Stomach smooth muscle (tissue), 2 donors: ENCODE measurements around the gene ZBTB16.

Experiments
- H3K27ac ChIP-seq: one replicate; pipeline ENCODE4 v1.7.0; 2013; ENCODE audit warnings: mild to moderate bottlenecking, low read length, inconsistent platforms
- H3K27me3 ChIP-seq, 2 donors: one replicate each; pipeline ENCODE4 v1.7.0; 2013; ENCODE audit warnings: low read length in 2 of 2; ENCODE audit not compliant: insufficient read depth in 2 of 2, control insufficient read depth in 1 of 2
- H3K36me3 ChIP-seq, 2 donors: one replicate each; pipeline ENCODE4 v1.7.0; 2013; ENCODE audit warnings: low read length in 2 of 2; ENCODE audit not compliant: control insufficient read depth in 2 of 2, insufficient read depth in 2 of 2
- H3K4me1 ChIP-seq: one replicate; pipeline ENCODE4 v1.7.0; 2013; ENCODE audit warnings: low read length; ENCODE audit not compliant: control insufficient read depth, insufficient read depth
- H3K4me3 ChIP-seq, 2 donors: one replicate each; pipeline ENCODE4 v1.7.0; 2013; ENCODE audit warnings: low read length in 2 of 2
- H3K9ac ChIP-seq, 2 donors: one replicate each; pipeline ENCODE4 v1.7.0; 2013; ENCODE audit warnings: low read length in 2 of 2, mild to moderate bottlenecking in 1 of 2
- H3K9me3 ChIP-seq, 2 donors: one replicate each; pipeline ENCODE4 v1.7.0; 2013; ENCODE audit warnings: low read length in 2 of 2; ENCODE audit not compliant: control insufficient read depth in 2 of 2
- donor health status: healthy.
- donor health status: Pancreatic carcinoma.

Gene ZBTB16

DNA sequence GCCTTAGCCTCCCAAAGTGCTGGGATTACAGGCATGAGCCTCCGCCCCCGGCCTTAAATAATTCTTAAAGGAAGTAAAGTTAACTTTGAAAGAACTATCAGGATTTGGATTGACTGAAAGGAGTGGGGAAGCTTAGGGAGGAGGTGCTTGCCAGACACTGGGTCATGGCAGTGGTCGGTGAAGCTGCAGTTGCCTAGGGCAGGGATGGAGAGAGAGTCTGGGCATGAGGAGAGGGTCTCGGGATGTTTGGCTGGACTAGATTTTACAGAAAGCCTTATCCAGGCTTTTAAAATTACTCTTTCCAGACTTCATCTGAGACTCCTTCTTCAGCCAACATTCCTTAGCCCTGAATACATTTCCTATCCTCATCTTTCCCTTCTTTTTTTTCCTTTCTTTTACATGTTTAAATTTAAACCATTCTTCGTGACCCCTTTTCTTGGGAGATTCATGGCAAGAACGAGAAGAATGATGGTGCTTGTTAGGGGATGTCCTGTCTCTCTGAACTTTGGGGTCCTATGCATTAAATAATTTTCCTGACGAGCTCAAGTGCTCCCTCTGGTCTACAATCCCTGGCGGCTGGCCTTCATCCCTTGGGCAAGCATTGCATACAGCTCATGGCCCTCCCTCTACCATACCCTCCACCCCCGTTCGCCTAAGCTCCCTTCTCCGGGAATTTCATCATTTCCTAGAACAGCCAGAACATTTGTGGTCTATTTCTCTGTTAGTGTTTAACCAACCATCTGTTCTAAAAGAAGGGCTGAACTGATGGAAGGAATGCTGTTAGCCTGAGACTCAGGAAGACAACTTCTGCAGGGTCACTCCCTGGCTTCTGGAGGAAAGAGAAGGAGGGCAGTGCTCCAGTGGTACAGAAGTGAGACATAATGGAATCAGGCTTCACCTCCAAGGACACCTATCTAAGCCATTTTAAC is 236.4 kb downstream of the ZBTB16 start, which contains the start of gene NNMT:
TSS of gene NNMT (plus strand) at position 724 of the 929 bp plus-strand sequence. CDS start at position 882, 158 bp downstream.
- Histone ChIP-seq H3K27me3 (no peaks in the 10 kb centered on the region), H3K4me1 (peaks cover 4% of the 10 kb centered on the region), H3K27ac (peak within 1 kb of the TSS; percentile 82), H3K4me3 (peak within 1 kb of the TSS; percentile 27 to 57), H3K9me3 (peaks cover 0 to 3% of the 10 kb centered on the region in 2 donors), H3K9ac (peak within 1 kb of the TSS; percentile 42 to 68), H3K36me3 (no peaks in the 10 kb centered on the region)

DNA sequence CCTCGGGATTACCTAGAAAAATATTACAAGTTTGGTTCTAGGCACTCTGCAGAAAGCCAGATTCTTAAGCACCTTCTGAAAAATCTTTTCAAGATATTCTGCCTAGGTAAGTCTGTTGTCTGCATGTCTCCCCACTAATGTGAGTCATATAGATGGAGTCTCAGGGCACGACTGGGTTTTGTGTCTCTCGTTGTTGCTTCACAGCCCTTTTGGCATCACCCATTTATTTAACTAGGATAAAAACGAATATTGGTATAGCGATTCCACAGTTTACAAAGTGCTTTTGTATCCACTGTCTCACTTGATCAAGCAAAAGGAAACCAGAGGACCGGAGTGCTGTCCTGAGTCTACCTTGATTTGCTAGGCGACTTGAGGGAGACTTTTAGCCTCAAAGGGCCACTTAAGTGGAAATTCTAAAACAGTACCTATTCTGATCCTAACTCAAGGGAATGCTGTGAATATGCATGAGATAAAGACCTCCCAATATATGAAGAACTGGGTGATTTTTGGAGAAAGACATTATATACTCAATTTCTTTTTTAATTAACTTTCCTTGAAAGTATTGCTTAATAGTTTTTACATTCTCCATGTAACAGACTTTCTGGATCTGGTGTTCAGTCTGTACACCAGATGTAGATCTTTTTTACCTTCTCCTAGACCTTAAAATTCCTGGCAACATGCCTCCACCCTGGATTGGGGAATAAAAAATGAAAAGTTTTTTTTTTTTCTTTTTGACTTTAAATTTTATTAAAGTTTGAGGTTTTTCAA is 237.3 kb downstream of the ZBTB16 start:
- H3K4me1 ChIP-seq = peaks cover 4% of the 10 kb centered on the region
- peak overlapping the region; percentile 82 for H3K27ac ChIP-seq
- no peaks in the 10 kb centered on the region for H3K27me3 ChIP-seq
- H3K9me3 ChIP-seq = peaks cover 0 to 3% of the 10 kb centered on the region in 2 donors
- H3K4me3 ChIP-seq = peak overlapping the region; percentile 27 to 54
- peak overlapping the region; percentile 36 to 68 for H3K9ac ChIP-seq
- no peaks in the 10 kb centered on the region for H3K36me3 ChIP-seq

DNA sequence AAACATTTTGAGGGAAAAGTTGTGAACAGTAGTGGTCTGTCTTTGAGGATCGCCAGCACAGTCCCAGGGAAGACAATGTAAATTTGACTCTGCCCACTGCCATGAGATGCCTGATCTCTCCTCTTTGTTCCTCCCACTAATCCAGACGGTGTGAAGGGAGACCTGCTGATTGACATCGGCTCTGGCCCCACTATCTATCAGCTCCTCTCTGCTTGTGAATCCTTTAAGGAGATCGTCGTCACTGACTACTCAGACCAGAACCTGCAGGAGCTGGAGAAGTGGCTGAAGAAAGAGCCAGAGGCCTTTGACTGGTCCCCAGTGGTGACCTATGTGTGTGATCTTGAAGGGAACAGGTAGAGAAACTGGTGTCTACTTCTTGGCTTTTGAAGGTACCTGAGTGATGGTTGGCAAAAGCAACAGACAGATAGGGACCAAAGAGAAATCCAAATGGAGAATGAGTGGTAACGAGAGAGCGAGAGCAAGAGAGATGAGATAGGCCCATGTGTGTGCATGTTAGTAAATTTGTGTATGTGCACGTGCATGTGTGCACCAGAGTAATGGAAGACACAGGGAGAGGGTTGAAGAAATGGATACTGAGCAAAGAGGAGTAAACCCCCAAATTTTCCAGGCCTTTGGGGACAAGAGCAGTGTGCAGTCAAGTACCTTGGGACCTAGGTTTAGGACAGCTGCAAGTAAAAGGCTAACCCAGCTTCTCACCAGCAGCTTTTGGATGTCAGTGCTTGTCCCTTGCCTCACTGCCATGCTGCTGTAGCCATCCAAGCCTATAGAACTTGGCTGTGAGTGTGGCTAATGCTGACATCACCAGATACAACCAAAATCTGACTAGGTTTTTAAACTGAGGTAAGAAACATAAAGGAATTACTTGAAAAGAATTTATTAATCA is 238.5 kb downstream of the ZBTB16 start:
- Histone ChIP-seq H3K27me3 (no peaks in the 10 kb centered on the region), H3K9ac (no peak overlapping the region), H3K27ac (no peak overlapping the region), H3K4me1 (peaks cover 4% of the 10 kb centered on the region), H3K9me3 (peaks cover 0 to 3% of the 10 kb centered on the region in 2 donors), H3K36me3 (no peaks in the 10 kb centered on the region), H3K4me3 (peak overlapping the region; percentile 26 to 54)

DNA sequence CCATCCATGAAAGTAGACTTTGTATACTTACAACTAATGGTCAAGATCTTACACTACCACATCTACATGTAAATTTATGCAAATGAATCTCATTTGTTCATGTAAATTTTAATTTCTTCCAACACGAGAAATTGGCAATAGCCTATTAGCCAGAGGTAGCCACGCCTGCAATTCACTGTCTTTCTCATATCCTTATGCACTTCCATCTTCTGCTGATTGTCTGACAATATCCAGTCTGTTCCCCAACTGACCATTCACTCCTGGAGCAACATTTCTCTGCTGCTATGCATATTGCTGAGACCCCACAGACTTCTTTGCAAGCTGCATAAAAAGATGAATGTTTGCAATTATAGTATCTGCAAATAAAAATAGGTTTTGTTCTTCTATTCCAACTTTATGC is 239.2 kb downstream of the ZBTB16 start:
- Histone ChIP-seq H3K4me1 (peaks cover 4% of the 10 kb centered on the region), H3K9ac (no peak overlapping the region), H3K4me3 (peak overlapping the region in 1 of 2 donors; percentile 26), H3K27ac (no peak overlapping the region), H3K9me3 (peaks cover 0 to 3% of the 10 kb centered on the region in 2 donors), H3K36me3 (no peaks in the 10 kb centered on the region), H3K27me3 (no peaks in the 10 kb centered on the region)
